Psoas muscle (tissue), 8 donors: ENCODE data around the gene ZNF277. TPM values are rescaled to one million over a fixed set of nuclear protein-coding genes. Genes with fewer than 3 reads are reported as not detected.

Source experiments
- ATAC-seq, 4 donors: fragments of 200-7000 bp; cut with Tn5 transposase; one replicate each; pipeline ENCODE4 v1.9.1; 2020; ENCODE audit warnings: moderate library complexity in 3 of 4, mild to moderate bottlenecking in 2 of 4
- DNase-seq, 2 donors: peaks; one replicate each; pipeline ENCODE4 v3.0.0-alpha.2; 2020
- H3K27ac ChIP-seq: fragments of 200-600 bp; one replicate; pipeline ENCODE4 v1.8.0; 2022
- H3K27me3 ChIP-seq, 3 donors: fragments of 200-600 bp in 1 of 3; one replicate each; pipeline versions ENCODE4 v1.6.1 to v1.8.0; 2013 to 2022; ENCODE audit warnings: low read length in 2 of 3, mild to moderate bottlenecking in 2 of 3, moderate library complexity in 1 of 3; ENCODE audit not compliant: insufficient read depth in 3 of 3
- H3K36me3 ChIP-seq, 2 donors: fragments of 200-600 bp in 1 of 2; one replicate each; pipeline versions ENCODE4 v1.6.1 to v1.8.0; 2013 to 2022; ENCODE audit warnings: low read depth in 1 of 2, mild to moderate bottlenecking in 1 of 2, moderate library complexity in 1 of 2; ENCODE audit not compliant: insufficient read depth in 1 of 2
- H3K4me1 ChIP-seq: fragments of 200-600 bp; one replicate; pipeline ENCODE4 v1.8.0; 2022
- H3K4me3 ChIP-seq: fragments of 200-600 bp; one replicate; pipeline ENCODE4 v1.8.0; 2022; ENCODE audit warnings: mild to moderate bottlenecking
- H3K9me3 ChIP-seq: fragments of 200-600 bp; one replicate; pipeline ENCODE4 v1.8.0; 2022
- CTCF ChIP-seq: fragments of 200-600 bp; IDR thresholded peaks from one replicate; pipeline ENCODE4 v1.8.0; 2022; ENCODE audit warnings: antibody characterized with exemption
- WGBS, 3 donors: extraction: QIAGEN DNeasy Blood & Tissue Kit; methylation state at CpG; one replicate each; pipeline versions ENCODE4 v1.1.6 to v1.1.7; 2013; 5-methylcytosine and 5-hydroxymethylcytosine counted together
- intact Hi-C, 2 donors: fragments of 100-400 bp; cut with DNase I; formaldehyde crosslinking; loops; one replicate each; pipeline versions ENCODE4 v1.11.0 to v1.14.2; 2022
- polyA plus RNA-seq, 3 donors: library from polyadenylated mRNA; stranded (reverse); fragments of 200-250 nt; gene quantifications; one replicate each; pipeline ENCODE4 v1.2.3, GENCODE V29; 2013
- total RNA-seq, 4 donors: library from RNA; stranded (reverse); fragmentation: NEBNext Ultra II Directional in 2 of 4; extraction: Animal tissue kit (Norgen Biotek cat#: 25700) in 2 of 4; gene quantifications; one replicate each; pipeline versions ENCODE4 v1.2.1 to v1.2.4, GENCODE V29; 2021 to 2023
- donor health status: healthy with polysubstance abuse.
- donor health status: DM: no; HTN: no; CAD: no; lungs with moderate emphysema.
- donor health status: Bipolar disorder and iron deficiency.
- donor health status: healthy.
- donor health status: DM: yes; HTN: yes; CAD: no.
- donor health status: DM: no; HTN: no; CAD: no.
- donor health status: DM: no; HTN: no; CAD: no.
- donor health status: DM: yes; HTN: yes; CAD: no.

ZNF277 gene
- total and polyA plus RNA-seq, 7 donors = 6.9 to 16.7 (median 11.6) TPM

- intact Hi-C loops = loop anchor here in 1 of 2 donors (10.0 kb wide), 1 partner anchor 458 kb away; no protein-coding TSS in a partner anchor
- Histone ChIP-seq H3K4me3 (no peak overlapping the region), H3K27ac (no peak overlapping the region), H3K36me3 (no peaks in the 10 kb centered on the region), H3K27me3 (no peaks in the 10 kb centered on the region), H3K4me1 (peaks cover 23% of the 10 kb centered on the region), H3K9me3 (no peaks in the 10 kb centered on the region)
- WGBS, 3 donors = 99 to 100% (median 100%) methylated on average over 2 of the region's 2 CpGs
- ATAC-seq (no peak), DNase-seq (no peak)
- no peak for TF ChIP-seq CTCF
Observed at GRCh38 chr7:112212571-112212970, 6.1 kb downstream of the ZNF277 start.

- no peak for TF ChIP-seq CTCF
- Histone ChIP-seq H3K27me3 (no peaks in the 10 kb centered on the region), H3K4me1 (peaks cover 21% of the 10 kb centered on the region), H3K9me3 (no peaks in the 10 kb centered on the region), H3K36me3 (no peaks in the 10 kb centered on the region), H3K4me3 (no peak overlapping the region), H3K27ac (no peak overlapping the region)
- intact Hi-C loops = loop anchor here in 1 of 2 donors (10.0 kb wide), 1 partner anchor 459 kb away; no protein-coding TSS in a partner anchor
- 78 to 85% (median 79%) methylated on average over 1 of the region's 1 CpG for WGBS, 3 donors
- DNase-seq = no peak
- no peak for ATAC-seq
Observed at GRCh38 chr7:112213735-112214134, 7.2 kb downstream of the ZNF277 start.

- Histone ChIP-seq H3K4me1 (peaks cover 21% of the 10 kb centered on the region), H3K36me3 (no peaks in the 10 kb centered on the region), H3K9me3 (no peaks in the 10 kb centered on the region), H3K4me3 (no peak overlapping the region), H3K27ac (no peak overlapping the region), H3K27me3 (no peaks in the 10 kb centered on the region)
- no peak for TF ChIP-seq CTCF
- ATAC-seq = no peak
- no peak for DNase-seq
- intact Hi-C loops = loop anchor here in 1 of 2 donors (10.0 kb wide), 1 partner anchor 459 kb away; no protein-coding TSS in a partner anchor
Observed at GRCh38 chr7:112214268-112214667, 7.8 kb downstream of the ZNF277 start.

- intact Hi-C loops = loop anchor here in 1 of 2 donors (10.0 kb wide), 1 partner anchor 460 kb away; no protein-coding TSS in a partner anchor
- Histone ChIP-seq H3K36me3 (no peaks in the 10 kb centered on the region), H3K9me3 (no peaks in the 10 kb centered on the region), H3K4me1 (peaks cover 21% of the 10 kb centered on the region), H3K27ac (no peak overlapping the region), H3K4me3 (no peak overlapping the region), H3K27me3 (no peaks in the 10 kb centered on the region)
- DNase-seq (no peak), ATAC-seq (no peak)
- no peak for TF ChIP-seq CTCF
- 91 to 93% (median 91%) methylated on average over 2 of the region's 2 CpGs for WGBS, 3 donors
Observed at GRCh38 chr7:112214883-112215282, 8.4 kb downstream of the ZNF277 start.

GRCh38 chr7:112215787-112216186, 9.3 kb downstream of the ZNF277 start:
- H3K4me3 ChIP-seq = no peak overlapping the region
- no peak for TF ChIP-seq CTCF
- WGBS, 3 donors = 75 to 78% (median 75%) methylated on average over 4 of the region's 4 CpGs
- DNase-seq = no peak
- H3K27me3 ChIP-seq = no peaks in the 10 kb centered on the region
- intact Hi-C loops = loop anchor here in 1 of 2 donors (10.0 kb wide), 1 partner anchor 461 kb away; no protein-coding TSS in a partner anchor
- no peak overlapping the region for H3K27ac ChIP-seq
- H3K4me1 ChIP-seq = peaks cover 21% of the 10 kb centered on the region
- no peak for ATAC-seq
- no peaks in the 10 kb centered on the region for H3K36me3 ChIP-seq
- H3K9me3 ChIP-seq = no peaks in the 10 kb centered on the region
